H9 (cell line): ENCODE results near the gene CD48. TPM values are rescaled to one million over a fixed set of nuclear protein-coding genes. Genes with fewer than 3 reads are reported as not detected.

ENCODE experiments used
- DNase-seq: peaks from one replicate; pipeline ENCODE4 v3.0.0-alpha.2; 2017
- H2AFZ ChIP-seq: one replicate; pipeline ENCODE4 v1.6.1; 2013; ENCODE audit warnings: mild to moderate bottlenecking, low read length, control low read depth, moderate library complexity
- H2AK5ac ChIP-seq: 2 replicates; pipeline ENCODE4 v1.6.1; 2013; ENCODE audit warnings: low read length, control low read depth, mixed read lengths; ENCODE audit not compliant: insufficient read length
- H2BK120ac ChIP-seq: one replicate; pipeline ENCODE4 v1.6.1; 2013; ENCODE audit warnings: low read depth, mild to moderate bottlenecking, low read length, control low read depth, inconsistent platforms; ENCODE audit not compliant: poor library complexity, severe bottlenecking
- H2BK12ac ChIP-seq: 2 replicates; pipeline ENCODE4 v1.6.1; 2013; ENCODE audit warnings: low read length, control low read depth, mixed read lengths, low read depth; ENCODE audit not compliant: insufficient read length
- H2BK15ac ChIP-seq: 2 replicates; pipeline ENCODE4 v1.6.1; 2013; ENCODE audit warnings: low read depth, low read length, control low read depth
- H2BK20ac ChIP-seq: one replicate; pipeline ENCODE4 v1.6.1; 2013; ENCODE audit warnings: low read depth, mild to moderate bottlenecking, low read length, control low read depth, inconsistent platforms; ENCODE audit not compliant: poor library complexity, severe bottlenecking
- H2BK5ac ChIP-seq: 2 replicates; pipeline ENCODE4 v1.6.1; 2013; ENCODE audit warnings: low read length, control low read depth, mixed read lengths; ENCODE audit not compliant: insufficient read length
- H3K14ac ChIP-seq: 2 replicates; pipeline ENCODE4 v1.6.1; 2013; ENCODE audit warnings: low read length, control low read depth; ENCODE audit not compliant: insufficient read depth
- H3K18ac ChIP-seq: 2 replicates; pipeline ENCODE4 v1.6.1; 2013; ENCODE audit warnings: low read depth, mild to moderate bottlenecking, mixed read lengths, low read length, control low read depth; ENCODE audit not compliant: insufficient read length
- H3K23ac ChIP-seq: 2 replicates; pipeline ENCODE4 v1.6.1; 2013; ENCODE audit warnings: low read length, control low read depth, mixed read lengths, low read depth; ENCODE audit not compliant: insufficient read length
- H3K23me2 ChIP-seq: 2 replicates; pipeline ENCODE4 v1.6.1; 2013; ENCODE audit warnings: low read depth, mild to moderate bottlenecking, mixed read lengths, low read length, control low read depth; ENCODE audit not compliant: insufficient read length, poor library complexity, severe bottlenecking
- H3K27ac ChIP-seq: 2 replicates; pipeline ENCODE4 v1.5.1; 2013; ENCODE audit warnings: low read length, control low read depth, mixed read lengths, low read depth; ENCODE audit not compliant: insufficient read length
- H3K27me3 ChIP-seq: 2 replicates; pipeline ENCODE4 v1.6.1; 2013; ENCODE audit warnings: low read length, control low read depth, inconsistent platforms; ENCODE audit not compliant: insufficient read depth
- H3K4ac ChIP-seq: 2 replicates; pipeline ENCODE4 v1.6.1; 2013; ENCODE audit warnings: low read depth, mild to moderate bottlenecking, control low read depth, inconsistent platforms, low read length, moderate library complexity
- H3K4me1 ChIP-seq: 2 replicates; pipeline ENCODE4 v1.6.1; 2013; ENCODE audit warnings: low read length, control low read depth, inconsistent platforms; ENCODE audit not compliant: insufficient read depth
- H3K4me2 ChIP-seq: 2 replicates; pipeline ENCODE4 v1.6.1; 2013; ENCODE audit warnings: low read length, control low read depth, mixed read lengths; ENCODE audit not compliant: insufficient read length, insufficient read depth
- H3K56ac ChIP-seq: 2 replicates; pipeline ENCODE4 v1.6.1; 2013; ENCODE audit warnings: low read depth, mild to moderate bottlenecking, mixed read lengths, low read length, control low read depth; ENCODE audit not compliant: insufficient read length
- H3K79me1 ChIP-seq: 2 replicates; pipeline ENCODE4 v1.6.1; 2013; ENCODE audit warnings: low read depth, mild to moderate bottlenecking, moderate library complexity, low read length, control low read depth, inconsistent platforms; ENCODE audit not compliant: insufficient read depth, poor library complexity, severe bottlenecking
- H3K79me2 ChIP-seq: 2 replicates; pipeline ENCODE4 v1.6.1; 2013; ENCODE audit warnings: low read length, control low read depth, inconsistent platforms; ENCODE audit not compliant: insufficient read depth
- H3K9ac ChIP-seq: 2 replicates; pipeline ENCODE4 v1.6.1; 2013; ENCODE audit warnings: low read length, control low read depth, mixed read lengths; ENCODE audit not compliant: insufficient read length; ENCODE audit errors: extremely low read depth
- H3K9me3 ChIP-seq: one replicate; pipeline ENCODE4 v1.6.1; 2013; ENCODE audit warnings: low read depth, low read length, inconsistent platforms; ENCODE audit not compliant: control insufficient read depth
- H3T11ph ChIP-seq: one replicate; pipeline ENCODE4 v1.6.1; 2013; ENCODE audit warnings: mild to moderate bottlenecking, low read length, control low read depth, inconsistent platforms
- H4K20me1 ChIP-seq: one replicate; pipeline ENCODE4 v1.6.1; 2013; ENCODE audit not compliant: control insufficient read depth, insufficient read length, insufficient read depth
- H4K5ac ChIP-seq: 2 replicates; pipeline ENCODE4 v1.6.1; 2013; ENCODE audit warnings: low read depth, mild to moderate bottlenecking, mixed read lengths, low read length, control low read depth; ENCODE audit not compliant: insufficient read length
- H4K8ac ChIP-seq: replicated peaks from 2 replicates; pipeline ENCODE4 v1.6.1; 2013; ENCODE audit warnings: low read length, control low read depth, mixed read lengths, low read depth; ENCODE audit not compliant: insufficient read length
- H4K91ac ChIP-seq: 2 replicates; pipeline ENCODE4 v1.6.1; 2013; ENCODE audit warnings: low read depth, mild to moderate bottlenecking, moderate library complexity, mixed read lengths, low read length, control low read depth; ENCODE audit not compliant: insufficient read length
- H3K27ac Mint-ChIP-seq, 3 experiments: 2 replicates in 2 of 3; 3 replicates in 1 of 3; pipeline ENCODE4 v1.8.0; 2020 to 2021; ENCODE audit warnings: mixed read lengths in 3 of 3, mild to moderate bottlenecking in 1 of 3, moderate library complexity in 1 of 3
- H3K27me3 Mint-ChIP-seq: 2 replicates; pipeline ENCODE4 v1.8.0; 2021; ENCODE audit warnings: low read depth, mild to moderate bottlenecking, moderate library complexity, mixed read lengths
- H3K36me3 Mint-ChIP-seq, 3 experiments: 2 replicates in 2 of 3; 3 replicates in 1 of 3; pipeline ENCODE4 v1.8.0; 2020 to 2021; ENCODE audit warnings: low read depth in 3 of 3, mixed read lengths in 3 of 3; ENCODE audit not compliant: insufficient read depth in 1 of 3
- H3K4me1 Mint-ChIP-seq, 2 experiments: 2 replicates each; pipeline ENCODE4 v1.8.0; 2020; ENCODE audit warnings: mixed read lengths in 2 of 2
- H3K4me3 Mint-ChIP-seq, 2 experiments: 2 replicates in 1 of 2; 3 replicates in 1 of 2; pipeline ENCODE4 v1.8.0; 2020 to 2021; ENCODE audit warnings: mild to moderate bottlenecking in 2 of 2, mixed read lengths in 2 of 2, moderate library complexity in 1 of 2
- H3K9me3 Mint-ChIP-seq, 2 experiments: 2 replicates in 1 of 2; 3 replicates in 1 of 2; pipeline ENCODE4 v1.8.0; 2020; ENCODE audit warnings: mild to moderate bottlenecking in 2 of 2, mixed read lengths in 2 of 2, moderate library complexity in 1 of 2
- CTCF ChIP-seq: fragments of 200-600 bp; sonication (generic); conservative IDR thresholded peaks from 3 replicates; pipeline ENCODE4 v1.8.0; 2021; ENCODE audit warnings: antibody characterized with exemption, mild to moderate bottlenecking
- WGBS: extraction: QIAGEN DNeasy Blood & Tissue Kit; methylation state at CpG from one replicate; pipeline ENCODE4 v1.1.7; 2013; ENCODE audit warnings: missing lambda C conversion rate, low lambda C conversion rate, mixed read lengths; ENCODE audit not compliant: insufficient read length; ENCODE audit errors: extremely low coverage; 5-methylcytosine and 5-hydroxymethylcytosine counted together
- total RNA-seq: library from RNA; stranded (reverse); gene quantifications from 2 replicates; pipeline ENCODE4 v1.2.1, GENCODE V29; 2021

CD48 gene
- total RNA-seq, 1 experiment from 2014 or later = not detected

GRCh38 chr1:160744852-160745520, 33.4 kb upstream of the CD48 start:
- no peaks in the 10 kb centered on the region for H3K36me3 Mint-ChIP-seq
- no peaks in the 10 kb centered on the region; a peak in 1 of 5 replicates for H3K9me3 Mint-ChIP-seq
- no peak overlapping the region for H3K4me3 Mint-ChIP-seq
- H3K18ac ChIP-seq = no peak overlapping the region
- H3T11ph ChIP-seq = no peak overlapping the region
- no peak overlapping the region for H3K14ac ChIP-seq
- H2BK5ac ChIP-seq = no peak overlapping the region
- no peak for DNase-seq
- H3K27ac Mint-ChIP-seq = no peak overlapping the region; a peak in 1 of 7 replicates
- H3K4me1 Mint-ChIP-seq = peaks cover 25 to 32% of the 10 kb centered on the region in 2 experiments
- no peak overlapping the region for H3K9ac ChIP-seq
- H3K27ac ChIP-seq = no peak overlapping the region
- H2AFZ ChIP-seq = no peak overlapping the region
- peaks cover 7% of the 10 kb centered on the region; the same call in 1 of the 2 replicates for H3K4me1 ChIP-seq
- no peaks in the 10 kb centered on the region for H3K27me3 ChIP-seq
- no peak overlapping the region for H3K56ac ChIP-seq
- H4K5ac ChIP-seq = no peak overlapping the region
- no peak for TF ChIP-seq CTCF
- WGBS = no CpG with 5 or more reads among the region's 5 CpGs
- H3K79me2 ChIP-seq = no peaks in the 10 kb centered on the region
- no peak overlapping the region for H3K23ac ChIP-seq
- no peak overlapping the region for H2BK20ac ChIP-seq
- no peak overlapping the region for H2BK15ac ChIP-seq
- H2AK5ac ChIP-seq = no peak overlapping the region
- H3K27me3 Mint-ChIP-seq = peaks cover 2% of the 10 kb centered on the region
- no peaks in the 10 kb centered on the region for H3K23me2 ChIP-seq
- H4K20me1 ChIP-seq = no peaks in the 10 kb centered on the region
- no peak overlapping the region for H2BK12ac ChIP-seq
- no peaks in the 10 kb centered on the region for H3K9me3 ChIP-seq
- no peak overlapping the region for H4K91ac ChIP-seq
- no peak overlapping the region for H3K4ac ChIP-seq
- H3K79me1 ChIP-seq = no peaks in the 10 kb centered on the region
- H2BK120ac ChIP-seq = no peak overlapping the region
- no peak overlapping the region for H3K4me2 ChIP-seq
- H4K8ac ChIP-seq = no peak overlapping the region
